Common myeloid progenitor, CD34-positive (primary cell): Measurements from ENCODE around the gene NUP188.
A peak's percentile ranks its signal among the peaks of the same experiment; 100 is the strongest.

Experiments
- CTCF ChIA-PET: fragments of 350-600 bp; sonication (Branson Sonifier 250); formaldehyde crosslinking; loops from one replicate; lab custom pipeline; 2021; ENCODE audit warnings: antibody characterized with exemption; lab: Charles Lee
- POLR2A ChIA-PET: fragments of 350-600 bp; sonication (Branson Sonifier 250); formaldehyde crosslinking; loops from one replicate; lab custom pipeline; 2021; ENCODE audit warnings: antibody characterized with exemption; lab: Charles Lee
- DNase-seq, 3 donors: peaks; one replicate each; pipeline versions ENCODE4 v3.0.0 to v3.0.0-alpha.2; 2013
- H3K27ac ChIP-seq, 2 experiments: 1 replicate in 1 of 2; 2 replicates in 1 of 2; pipeline ENCODE4 v1.7.0; 2013; ENCODE audit warnings: inconsistent platforms in 2 of 2, low read length in 2 of 2, mild to moderate bottlenecking in 2 of 2, low read depth in 1 of 2, moderate library complexity in 1 of 2; ENCODE audit not compliant: severe bottlenecking in 2 of 2, insufficient read depth in 1 of 2, poor library complexity in 1 of 2
- H3K27me3 ChIP-seq, 5 experiments: replicated peaks in 2 of 5; 1 replicate in 3 of 5; 2 replicates in 2 of 5; pipeline versions ENCODE4 v1.6.1 to v1.7.0; 2013; ENCODE audit warnings: low read length in 4 of 5, mild to moderate bottlenecking in 2 of 5, moderate library complexity in 2 of 5, inconsistent platforms in 1 of 5; ENCODE audit not compliant: insufficient read depth in 5 of 5, control insufficient read depth in 4 of 5
- H3K36me3 ChIP-seq, 4 experiments: 1 replicate in 2 of 4; 2 replicates in 2 of 4; pipeline versions ENCODE4 v1.6.1 to v1.7.0; 2013; ENCODE audit warnings: low read length in 3 of 4, control low read depth in 1 of 4, mild to moderate bottlenecking in 1 of 4; ENCODE audit not compliant: control insufficient read depth in 4 of 4, insufficient read depth in 4 of 4
- H3K4me1 ChIP-seq, 4 experiments: 1 replicate in 3 of 4; 2 replicates in 1 of 4; pipeline versions ENCODE4 v1.6.1 to v1.7.1; 2013; ENCODE audit warnings: low read length in 3 of 4, mild to moderate bottlenecking in 3 of 4, control low read depth in 1 of 4, inconsistent platforms in 1 of 4, moderate library complexity in 1 of 4; ENCODE audit not compliant: control insufficient read depth in 4 of 4, insufficient read depth in 4 of 4; ENCODE audit errors: control extremely low read depth in 1 of 4
- H3K4me3 ChIP-seq, 7 experiments: 1 replicate in 4 of 7; 2 replicates in 3 of 7; pipeline versions ENCODE4 v1.5.1 to v1.7.0; 2013; ENCODE audit warnings: mild to moderate bottlenecking in 7 of 7, low read length in 6 of 7, moderate library complexity in 6 of 7, inconsistent platforms in 2 of 7, low read depth in 2 of 7, control low read depth in 1 of 7; ENCODE audit not compliant: insufficient read depth in 4 of 7, control insufficient read depth in 1 of 7; ENCODE audit errors: extremely low read depth in 1 of 7
- H3K9me3 ChIP-seq, 5 experiments: 1 replicate in 4 of 5; 2 replicates in 1 of 5; pipeline versions ENCODE4 v1.6.1 to v1.7.1; 2013; ENCODE audit warnings: low read length in 4 of 5, mild to moderate bottlenecking in 2 of 5, inconsistent platforms in 1 of 5, low read depth in 1 of 5, moderate library complexity in 1 of 5; ENCODE audit not compliant: control insufficient read depth in 4 of 5, insufficient read depth in 2 of 5; ENCODE audit errors: control extremely low read depth in 1 of 5
- WGBS: methylation state at CpG from one replicate; pipeline ENCODE4 v1.1.5; 2013; ENCODE audit not compliant: insufficient coverage; 5-methylcytosine and 5-hydroxymethylcytosine counted together

The NUP188 gene

GRCh38 chr9:128908372-128908771 is 39.1 kb upstream of the NUP188 start:
- no peaks in the 10 kb centered on the region for H3K27me3 ChIP-seq
- H3K9me3 ChIP-seq = no peaks in the 10 kb centered on the region
- CTCF ChIA-PET = interaction anchor here (1.1 kb wide), 1 partner anchor 31 kb away, joined by 3 read pairs; no protein-coding TSS in a partner anchor
- over 99% methylated on average over 24 of the region's 24 CpGs for whole genome bisulfite sequencing
- H3K4me1 ChIP-seq = peaks cover 0 to 23% (median 13%) of the 10 kb centered on the region in 4 experiments
- H3K36me3 ChIP-seq = peaks cover 5 to 47% (median 27%) of the 10 kb centered on the region in 4 experiments
- H3K4me3 ChIP-seq = no peak overlapping the region
- H3K27ac ChIP-seq = no peak overlapping the region
- POLR2A ChIA-PET = no interaction called here
- no peak for DNase-seq

- CTCF ChIA-PET = interaction anchor here (1.1 kb wide), 1 partner anchor 27 kb away, joined by 3 read pairs; no protein-coding TSS in a partner anchor
- Histone ChIP-seq H3K4me3 (no peak overlapping the region), H3K27me3 (no peaks in the 10 kb centered on the region), H3K27ac (no peak overlapping the region), H3K4me1 (peaks cover 0 to 14% (median 12%) of the 10 kb centered on the region in 4 experiments), H3K36me3 (peaks cover 5 to 57% (median 31%) of the 10 kb centered on the region in 4 experiments), H3K9me3 (no peaks in the 10 kb centered on the region)
- no peak for DNase-seq
- POLR2A ChIA-PET = no interaction called here
- 88% methylated on average over 4 of the region's 4 CpGs for WGBS
These were observed 37.6 kb upstream of the NUP188 start for GRCh38 chr9:128909859-128910258.

DNA sequence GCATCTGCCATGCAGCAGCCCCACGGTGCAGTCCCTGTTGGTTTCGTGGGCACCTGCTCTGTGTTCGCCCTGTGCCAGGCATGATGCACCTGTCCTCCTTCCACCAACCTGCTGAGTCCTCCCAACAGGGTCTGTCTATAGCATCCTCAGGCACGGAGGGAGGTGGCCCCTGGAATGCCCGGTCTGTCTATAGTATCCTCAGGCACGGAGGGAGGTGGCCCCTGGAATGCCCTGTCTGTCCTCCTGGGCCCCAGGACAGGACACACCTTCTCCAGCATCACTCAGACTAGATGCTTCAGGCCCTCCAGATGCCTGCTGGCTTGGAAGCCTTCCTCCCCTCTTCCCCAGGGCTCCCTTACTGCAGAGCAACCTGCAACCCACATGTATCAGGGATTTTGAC is 36.6 kb upstream of the NUP188 start:
- H3K27me3 ChIP-seq = no peaks in the 10 kb centered on the region
- H3K4me1 ChIP-seq = peaks cover 0 to 14% (median 12%) of the 10 kb centered on the region in 4 experiments
- peaks cover 5 to 61% (median 34%) of the 10 kb centered on the region in 4 experiments for H3K36me3 ChIP-seq
- no peak overlapping the region for H3K4me3 ChIP-seq
- POLR2A ChIA-PET = no interaction called here
- no peak for DNase-seq
- CTCF ChIA-PET = interaction anchor here (2.2 to 2.6 kb wide), 2 partner anchors 11 to 13 kb away, joined by 8 read pairs; no protein-coding TSS in a partner anchor
- H3K9me3 ChIP-seq = no peaks in the 10 kb centered on the region
- H3K27ac ChIP-seq = no peak overlapping the region
- 96% methylated on average over 6 of the region's 6 CpGs for WGBS

DNA sequence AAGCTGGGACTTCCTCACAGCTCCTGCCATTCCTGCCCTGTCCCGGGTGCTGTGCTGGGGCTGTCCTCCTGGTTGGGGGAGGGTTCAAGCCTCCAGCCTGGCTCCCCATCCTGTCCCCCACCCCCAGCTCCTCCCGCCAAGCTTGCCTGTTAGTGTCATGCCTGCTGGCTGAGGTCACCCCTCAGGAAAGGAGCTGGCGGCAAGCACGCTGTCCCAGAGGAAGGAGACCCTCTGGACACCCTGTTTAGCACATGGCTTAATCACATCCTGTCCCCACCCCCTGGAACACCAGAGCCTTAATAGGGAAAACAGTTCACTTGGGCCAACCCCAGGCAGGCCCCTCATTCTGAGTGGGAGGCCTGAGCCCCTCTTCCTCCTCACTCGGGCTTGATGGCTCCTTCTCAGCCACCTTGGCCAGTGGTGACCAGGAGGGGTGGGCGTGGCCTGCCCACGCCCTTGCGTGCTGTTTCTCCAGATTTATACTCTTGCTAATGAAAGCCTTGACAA is 35.9 kb upstream of the NUP188 start:
- Histone ChIP-seq H3K4me3 (no peak overlapping the region), H3K4me1 (peaks cover 0 to 14% (median 12%) of the 10 kb centered on the region in 4 experiments), H3K27ac (peak overlapping the region in 1 of 2 experiments; percentile 19), H3K27me3 (no peaks in the 10 kb centered on the region), H3K9me3 (no peaks in the 10 kb centered on the region), H3K36me3 (peaks cover 5 to 67% (median 40%) of the 10 kb centered on the region in 4 experiments)
- no peak for DNase-seq
- 60% methylated on average over 5 of the region's 8 CpGs for WGBS
- ChIA-PET POLR2A (no interaction called here), CTCF (interaction anchor here (2.2 to 2.6 kb wide), 2 partner anchors 10 to 12 kb away, joined by 8 read pairs; no protein-coding TSS in a partner anchor)

DNA sequence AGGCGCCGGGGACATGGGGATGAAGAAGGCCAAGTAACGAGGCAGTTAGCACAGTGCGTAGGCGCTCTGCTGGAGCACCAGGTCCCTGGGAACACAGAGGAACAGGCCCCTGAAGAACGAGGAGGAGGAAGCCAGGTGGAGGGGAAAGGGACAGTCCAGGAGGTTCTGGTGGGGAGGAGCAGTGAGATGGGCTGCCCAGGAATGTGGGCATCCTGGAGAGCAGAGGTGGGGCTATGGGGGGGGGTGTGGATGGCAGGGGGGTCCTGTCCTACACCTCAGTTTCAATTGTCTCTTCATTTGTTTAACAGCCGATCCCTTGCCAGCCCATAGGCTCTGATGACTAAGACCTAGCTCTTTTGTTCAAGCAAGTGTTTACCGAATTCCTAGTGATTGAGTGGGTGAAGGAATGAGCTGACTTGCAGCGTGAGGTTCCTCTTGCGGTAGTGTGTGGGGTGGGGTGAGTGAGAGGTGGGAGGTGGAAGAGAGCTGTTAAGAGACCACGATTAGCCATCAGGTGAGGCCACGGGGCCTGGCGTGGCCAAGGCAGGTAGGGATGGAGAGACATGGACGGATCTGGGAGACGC is 35.1 kb upstream of the NUP188 start:
- Histone ChIP-seq H3K4me3 (no peak overlapping the region), H3K27me3 (no peaks in the 10 kb centered on the region), H3K27ac (no peak overlapping the region), H3K9me3 (no peaks in the 10 kb centered on the region), H3K36me3 (peaks cover 5 to 66% (median 42%) of the 10 kb centered on the region in 4 experiments), H3K4me1 (peaks cover 0 to 14% (median 12%) of the 10 kb centered on the region in 4 experiments)
- CTCF ChIA-PET = interaction anchor here (1.0 to 2.6 kb wide), 3 partner anchors 9 to 17 kb away, joined by 3 to 8 read pairs (median 8); no protein-coding TSS in a partner anchor
- WGBS = 87% methylated on average over 12 of the region's 15 CpGs
- DNase-seq = no peak
- POLR2A ChIA-PET = no interaction called here

- 100% methylated on average over 12 of the region's 15 CpGs for WGBS
- Histone ChIP-seq H3K9me3 (no peaks in the 10 kb centered on the region), H3K27ac (no peak overlapping the region), H3K27me3 (no peaks in the 10 kb centered on the region), H3K4me1 (peaks cover 0 to 14% (median 12%) of the 10 kb centered on the region in 4 experiments), H3K4me3 (no peak overlapping the region), H3K36me3 (peaks cover 3 to 63% (median 44%) of the 10 kb centered on the region in 4 experiments)
- no peak for DNase-seq
- ChIA-PET POLR2A (no interaction called here), CTCF (interaction anchor here (1.0 to 2.2 kb wide), 2 partner anchors 11 to 16 kb away, joined by 3 to 8 read pairs; no protein-coding TSS in a partner anchor)
These were observed 34.2 kb upstream of the NUP188 start for GRCh38 chr9:128913048-128913900.
